ENCODE data around the gene MARCHF7.

DNA sequence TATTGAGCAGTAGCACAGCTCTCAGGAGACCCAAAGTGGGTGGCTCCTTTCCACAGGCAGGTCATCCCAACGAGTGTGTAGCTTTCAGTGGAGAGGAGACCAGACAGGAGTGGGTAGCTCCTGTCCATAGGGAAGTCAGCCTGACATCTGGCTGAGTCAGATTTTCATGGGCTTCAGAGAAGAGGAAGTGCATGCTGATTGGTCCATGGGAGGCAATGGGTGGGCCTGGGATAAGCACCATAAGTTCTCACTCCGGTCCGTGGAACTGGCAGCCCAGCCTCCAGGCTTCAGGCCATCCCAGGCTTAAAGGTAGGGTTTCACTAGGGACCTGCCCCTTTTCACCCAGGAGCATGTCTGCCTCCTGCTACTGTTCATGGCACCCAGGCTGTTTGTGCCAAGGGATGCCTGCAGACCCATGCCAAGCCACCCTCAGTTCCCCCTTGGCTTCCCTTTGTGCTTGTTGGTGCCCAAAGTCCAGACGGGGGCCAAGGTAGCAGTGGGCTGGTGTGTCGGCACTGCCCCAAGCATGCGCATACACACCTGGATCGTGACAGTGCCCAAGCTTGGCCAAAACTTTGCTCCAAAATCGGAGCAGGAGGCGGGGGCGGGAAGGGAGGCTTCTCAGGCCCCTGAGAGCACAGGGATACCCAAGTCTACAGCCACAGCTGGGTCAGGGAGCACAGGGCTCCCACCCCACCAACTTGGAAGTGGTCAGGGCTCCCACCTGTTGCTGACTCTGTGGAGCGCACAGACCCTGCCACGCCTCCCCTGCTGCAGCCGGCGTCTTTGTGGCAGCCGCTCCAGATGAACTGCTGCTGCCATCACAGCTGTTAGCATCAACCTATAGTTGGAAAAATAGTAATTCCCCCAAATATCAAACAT is 26.4 kb downstream of the MARCHF7 start:
- TF ChIP-seq, protein P1, sequence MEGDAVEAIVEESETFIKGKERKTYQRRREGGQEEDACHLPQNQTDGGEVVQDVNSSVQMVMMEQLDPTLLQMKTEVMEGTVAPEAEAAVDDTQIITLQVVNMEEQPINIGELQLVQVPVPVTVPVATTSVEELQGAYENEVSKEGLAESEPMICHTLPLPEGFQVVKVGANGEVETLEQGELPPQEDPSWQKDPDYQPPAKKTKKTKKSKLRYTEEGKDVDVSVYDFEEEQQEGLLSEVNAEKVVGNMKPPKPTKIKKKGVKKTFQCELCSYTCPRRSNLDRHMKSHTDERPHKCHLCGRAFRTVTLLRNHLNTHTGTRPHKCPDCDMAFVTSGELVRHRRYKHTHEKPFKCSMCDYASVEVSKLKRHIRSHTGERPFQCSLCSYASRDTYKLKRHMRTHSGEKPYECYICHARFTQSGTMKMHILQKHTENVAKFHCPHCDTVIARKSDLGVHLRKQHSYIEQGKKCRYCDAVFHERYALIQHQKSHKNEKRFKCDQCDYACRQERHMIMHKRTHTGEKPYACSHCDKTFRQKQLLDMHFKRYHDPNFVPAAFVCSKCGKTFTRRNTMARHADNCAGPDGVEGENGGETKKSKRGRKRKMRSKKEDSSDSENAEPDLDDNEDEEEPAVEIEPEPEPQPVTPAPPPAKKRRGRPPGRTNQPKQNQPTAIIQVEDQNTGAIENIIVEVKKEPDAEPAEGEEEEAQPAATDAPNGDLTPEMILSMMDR (IDR thresholded peaks at IDR 0.05; ENCODE audit: insufficient read depth, low read depth, low read length): no peak
- no peak for TF ChIP-seq EZH2 (IDR thresholded peaks at IDR 0.05; ENCODE audit: insufficient read depth, low read length)

All from astrocyte (in vitro differentiated cells and primary cell).